NK-92 treated with Interleukin-12 subunit alpha and Interleukin-12 subunit beta, amount 100 ng/mL, for 24 hours (cell line): Measurements from ENCODE around the gene IQCE.
"Not testable (repeated sequence)": the region's sequence is repeated elsewhere in the genome, so short reads cannot be mapped to it uniquely, and the experiment has no call there.

Source experiments
- DNase-seq: peaks from one replicate; lab custom pipeline; 2025; lab: John Stamatoyannopoulos, UW

Gene IQCE

GRCh38 chr7:2576742-2577491 is 18.1 kb downstream of the IQCE start:
- DNase-seq, result no peak

- DNase-seq, result no peak
Measured at GRCh38 chr7:2577914-2578680, 19.3 kb downstream of the IQCE start.

- DNase-seq, result no peak
Measured at GRCh38 chr7:2580636-2581035, 21.9 kb downstream of the IQCE start.

GRCh38 chr7:2582006-2582735 is 23.4 kb downstream of the IQCE start:
- no peak for DNase-seq

- no peak for DNase-seq
Measured at GRCh38 chr7:2583798-2584580, 25.2 kb downstream of the IQCE start.

GRCh38 chr7:2585446-2585845 is 26.7 kb downstream of the IQCE start:
- no peak for DNase-seq

GRCh38 chr7:2586326-2587020 is 27.7 kb downstream of the IQCE start:
- no peak for DNase-seq

GRCh38 chr7:2587134-2587533 is 28.4 kb downstream of the IQCE start:
- no peak for DNase-seq

- DNase-seq, result no peak
Measured at GRCh38 chr7:2587778-2588177, 29.0 kb downstream of the IQCE start.

- DNase-seq, result no peak
Measured at GRCh38 chr7:2589341-2589740, 30.6 kb downstream of the IQCE start.

- not testable (repeated sequence) for DNase-seq
Measured at GRCh38 chr7:2589941-2590340, 31.2 kb downstream of the IQCE start.

- DNase-seq, result no peak
Measured at GRCh38 chr7:2592375-2592865, 33.6 kb downstream of the IQCE start.

GRCh38 chr7:2593036-2593727 is 34.4 kb downstream of the IQCE start:
- no peak for DNase-seq

- no peak for DNase-seq
Measured at GRCh38 chr7:2594599-2594998, 35.8 kb downstream of the IQCE start.

- DNase-seq, result no peak
Measured at GRCh38 chr7:2595258-2595860, 36.6 kb downstream of the IQCE start.

GRCh38 chr7:2596464-2597272 is 37.9 kb downstream of the IQCE start:
- no peak for DNase-seq

GRCh38 chr7:2597273-2597640 is 38.5 kb downstream of the IQCE start:
- no peak for DNase-seq

GRCh38 chr7:2598154-2598823 is 39.5 kb downstream of the IQCE start:
- DNase-seq, result no peak

- DNase-seq, result no peak
Measured at GRCh38 chr7:2601065-2601464, 42.3 kb downstream of the IQCE start.
